HL-60 (cell line): ENCODE measurements around the gene FAM78A.

Experiments used
- DNase-seq, 2 experiments: peaks; one replicate each; pipeline ENCODE4 v3.0.0-alpha.2; 2010 to 2020; ENCODE audit warnings: low read depth in 1 of 2, low spot score in 1 of 2
- H3K27ac ChIP-seq: fragments of 250-450 bp; sonication (Bioruptor Pico); replicated peaks from 2 replicates; pipeline ENCODE4 v1.5.1; 2020; ENCODE audit warnings: mild to moderate bottlenecking, moderate library complexity
- H3K27me3 ChIP-seq: fragments of 250-450 bp; sonication (Bioruptor Pico); 2 replicates; pipeline ENCODE4 v1.5.1; 2021; ENCODE audit warnings: mild to moderate bottlenecking, moderate library complexity; ENCODE audit not compliant: insufficient read depth, poor library complexity, severe bottlenecking
- H3K4me3 ChIP-seq: replicated peaks from 2 replicates; pipeline ENCODE4 v1.5.1; 2011; ENCODE audit warnings: mild to moderate bottlenecking, control low read depth, low read length; ENCODE audit not compliant: insufficient read depth
- CTCF ChIP-seq: IDR thresholded peaks from one replicate; pipeline ENCODE4 v1.5.1; 2011; ENCODE audit warnings: low read length, control low read depth, inconsistent platforms; ENCODE audit not compliant: insufficient read depth
- GABPA ChIP-seq: IDR thresholded peaks from 2 replicates; pipeline ENCODE4 v1.6.1; 2012; ENCODE audit warnings: low read depth
- POLR2AphosphoS5 ChIP-seq: IDR thresholded peaks from 2 replicates; pipeline ENCODE4 v1.6.1; 2012; ENCODE audit warnings: low read depth
- REST ChIP-seq: IDR thresholded peaks from 2 replicates; pipeline ENCODE4 v1.6.1; 2012; ENCODE audit warnings: low read depth; ENCODE audit not compliant: insufficient replicate concordance
- SPI1 ChIP-seq: IDR thresholded peaks from 2 replicates; pipeline ENCODE4 v1.6.1; 2012; ENCODE audit warnings: low read depth, mild to moderate bottlenecking, borderline replicate concordance

FAM78A gene

GRCh38 chr9:131303381-131304321 lies 27.3 kb upstream of the FAM78A start:
- no peak for TF ChIP-seq REST
- no peak for TF ChIP-seq POLR2AphosphoS5
- no peak for TF ChIP-seq CTCF
- TF ChIP-seq SPI1 = no peak
- TF ChIP-seq GABPA = no peak
- DNase-seq = no peak

GRCh38 chr9:131302244-131303075 lies 26.1 kb upstream of the FAM78A start:
- H3K4me3 ChIP-seq = no peak overlapping the region
- peak in 1 of 2 experiments; percentile 49 for DNase-seq
- no peak for TF ChIP-seq POLR2AphosphoS5
- TF ChIP-seq SPI1 = peak; percentile 83
- H3K27me3 ChIP-seq = no peaks in the 10 kb centered on the region
- H3K27ac ChIP-seq = no peak overlapping the region

More at GRCh38 chr9:131303381-131304321, 27.3 kb upstream of the FAM78A start:
- Histone ChIP-seq H3K4me3 (no peak overlapping the region), H3K27ac (no peak overlapping the region), H3K27me3 (no peaks in the 10 kb centered on the region)

- no peaks in the 10 kb centered on the region for H3K27me3 ChIP-seq
- no peak for DNase-seq
- no peak overlapping the region for H3K4me3 ChIP-seq
- no peak overlapping the region for H3K27ac ChIP-seq
- TF ChIP-seq GABPA = no peak
- TF ChIP-seq SPI1 = no peak
- TF ChIP-seq CTCF = no peak
- TF ChIP-seq POLR2AphosphoS5 = no peak
- no peak for TF ChIP-seq REST
Observed at GRCh38 chr9:131300444-131300843, 24.1 kb upstream of the FAM78A start.

GRCh38 chr9:131299961-131300347 lies 23.6 kb upstream of the FAM78A start:
- Histone ChIP-seq H3K4me3 (no peak overlapping the region), H3K27ac (no peak overlapping the region), H3K27me3 (no peaks in the 10 kb centered on the region)
- DNase-seq = no peak
- TF ChIP-seq REST = no peak
